Measurements from ENCODE around the gene GIPC2. TPM values are rescaled to one million over a fixed set of nuclear protein-coding genes. Genes with fewer than 3 reads are reported as not detected.

The GIPC2 gene
- total and polyA plus RNA-seq, 2 donors (not counting 1 experiment from before 2014, with no cell fraction given), result 0.50 to 0.56 TPM

GRCh38 chr1:78003070-78003746 is 42.6 kb upstream of the GIPC2 start:
- Histone ChIP-seq H3K36me3 (ENCODE audit: control insufficient read depth, insufficient read depth, low read length) (no peaks in the 10 kb centered on the region), H3K9ac (ENCODE audit: insufficient read depth, low read length) (no peak overlapping the region), H4K20me1 (ENCODE audit: control insufficient read depth, extremely low read depth, insufficient read depth, low read length) (no peaks in the 10 kb centered on the region), H2AFZ (ENCODE audit: low read length) (no peak overlapping the region), H3K4me2 (ENCODE audit: extremely low read depth, insufficient read depth, low read length) (peak overlapping the region; percentile 59), H3K9me3 (ENCODE audit: control insufficient read depth, insufficient read depth, low read depth, low read length) (no peaks in the 10 kb centered on the region), H3K79me2 (ENCODE audit: control insufficient read depth, insufficient read depth, low read length) (peaks cover 32% of the 10 kb centered on the region), H3K4me1 (ENCODE audit: control insufficient read depth, extremely low read depth, insufficient read depth, low read length) (no peaks in the 10 kb centered on the region), H3K27me3 (ENCODE audit: control insufficient read depth, insufficient read depth, low read length) (no peaks in the 10 kb centered on the region), H3K4me3 (replicated peaks in 1 of 4; ENCODE audit: control extremely low read depth in 1 of 4, insufficient read depth in 1 of 4, low read depth in 3 of 4, low read length in 4 of 4) (peak overlapping the region in 3 of 4 experiments; percentile 68 to 99 (median 80)), H3K27ac (ENCODE audit: insufficient read depth, low read length) (peak overlapping the region; percentile 4)
- no peak for TF ChIP-seq EZH2 (IDR thresholded peaks at IDR 0.05; ENCODE audit: low read length, missing control alignments)
- no peak for TF ChIP-seq CTCF (conservative IDR thresholded peaks at IDR 0.05 in 1 of 2, IDR thresholded peaks at IDR 0.05 in 1 of 2; ENCODE audit: low read depth in 1 of 2, low read length in 2 of 2)
- DNase-seq (ENCODE audit: low read depth in 2 of 2), result peak in 1 of 2 donors; percentile 47

GRCh38 chr1:78003882-78004718 is 41.7 kb upstream of the GIPC2 start:
- H2AFZ ChIP-seq (ENCODE audit: low read length), result no peak overlapping the region
- peak overlapping the region; percentile 52 to 99 (median 74) for H3K4me3 ChIP-seq (replicated peaks in 1 of 4; ENCODE audit: control extremely low read depth in 1 of 4, insufficient read depth in 1 of 4, low read depth in 3 of 4, low read length in 4 of 4)
- no peaks in the 10 kb centered on the region for H3K36me3 ChIP-seq (ENCODE audit: control insufficient read depth, insufficient read depth, low read length)
- TF ChIP-seq CTCF (conservative IDR thresholded peaks at IDR 0.05 in 1 of 2, IDR thresholded peaks at IDR 0.05 in 1 of 2; ENCODE audit: low read depth in 1 of 2, low read length in 2 of 2) (no peak), EZH2 (IDR thresholded peaks at IDR 0.05; ENCODE audit: low read length, missing control alignments) (no peak)
- H3K9ac ChIP-seq (ENCODE audit: insufficient read depth, low read length), result peak overlapping the region; percentile 66
- peaks cover 41% of the 10 kb centered on the region for H3K79me2 ChIP-seq (ENCODE audit: control insufficient read depth, insufficient read depth, low read length)
- no peaks in the 10 kb centered on the region for H4K20me1 ChIP-seq (ENCODE audit: control insufficient read depth, extremely low read depth, insufficient read depth, low read length)
- no peaks in the 10 kb centered on the region for H3K27me3 ChIP-seq (ENCODE audit: control insufficient read depth, insufficient read depth, low read length)
- H3K4me2 ChIP-seq (ENCODE audit: extremely low read depth, insufficient read depth, low read length), result peak overlapping the region; percentile 59
- peak overlapping the region; percentile 90 for H3K27ac ChIP-seq (ENCODE audit: insufficient read depth, low read length)
- H3K9me3 ChIP-seq (ENCODE audit: control insufficient read depth, insufficient read depth, low read depth, low read length), result no peaks in the 10 kb centered on the region
- no peaks in the 10 kb centered on the region for H3K4me1 ChIP-seq (ENCODE audit: control insufficient read depth, extremely low read depth, insufficient read depth, low read length)
- DNase-seq (ENCODE audit: low read depth in 2 of 2), result peak; percentile 83

- Histone ChIP-seq H3K4me1 (ENCODE audit: control insufficient read depth, extremely low read depth, insufficient read depth, low read length) (peaks cover 4% of the 10 kb centered on the region), H4K20me1 (ENCODE audit: control insufficient read depth, extremely low read depth, insufficient read depth, low read length) (no peaks in the 10 kb centered on the region), H3K4me2 (ENCODE audit: extremely low read depth, insufficient read depth, low read length) (peak within 1 kb of the TSS; percentile 59), H3K79me2 (ENCODE audit: control insufficient read depth, insufficient read depth, low read length) (peaks cover 49% of the 10 kb centered on the region), H3K27ac (ENCODE audit: insufficient read depth, low read length) (peak within 1 kb of the TSS; percentile 90), H3K9ac (ENCODE audit: insufficient read depth, low read length) (peak within 1 kb of the TSS; percentile 66), H3K27me3 (ENCODE audit: control insufficient read depth, insufficient read depth, low read length) (no peaks in the 10 kb centered on the region), H3K36me3 (ENCODE audit: control insufficient read depth, insufficient read depth, low read length) (no peaks in the 10 kb centered on the region), H3K9me3 (ENCODE audit: control insufficient read depth, insufficient read depth, low read depth, low read length) (no peaks in the 10 kb centered on the region), H2AFZ (ENCODE audit: low read length) (no peak within 1 kb of the TSS), H3K4me3 (replicated peaks in 1 of 4; ENCODE audit: control extremely low read depth in 1 of 4, insufficient read depth in 1 of 4, low read depth in 3 of 4, low read length in 4 of 4) (peak within 1 kb of the TSS; percentile 52 to 99 (median 74))
- no peak for TF ChIP-seq EZH2 (IDR thresholded peaks at IDR 0.05; ENCODE audit: low read length, missing control alignments)
- no peak for TF ChIP-seq CTCF (conservative IDR thresholded peaks at IDR 0.05 in 1 of 2, IDR thresholded peaks at IDR 0.05 in 1 of 2; ENCODE audit: low read depth in 1 of 2, low read length in 2 of 2)
- DNase-seq (ENCODE audit: low read depth in 2 of 2), result peak; percentile 98 to 99
Observed at GRCh38 chr1:78004719-78005447, 40.9 kb upstream of the GIPC2 start, which contains the start of gene DNAJB4. Gene DNAJB4 (plus strand): TSS chr1:78004939. CDS start chr1:78005111, 172 bp downstream.

Measured in fibroblast of lung (primary cell).